H9 (cell line): ENCODE results near the gene HNRNPF. TPM values are rescaled to one million over a fixed set of nuclear protein-coding genes. Genes with fewer than 3 reads are reported as not detected.
A peak's percentile ranks its signal among the peaks of the same experiment; 100 is the strongest.

Experiments used
- DNase-seq: peaks from one replicate; pipeline ENCODE4 v3.0.0-alpha.2; 2017
- H2AFZ ChIP-seq: one replicate; pipeline ENCODE4 v1.6.1; 2013; ENCODE audit warnings: mild to moderate bottlenecking, low read length, control low read depth, moderate library complexity
- H2AK5ac ChIP-seq: 2 replicates; pipeline ENCODE4 v1.6.1; 2013; ENCODE audit warnings: low read length, control low read depth, mixed read lengths; ENCODE audit not compliant: insufficient read length
- H2BK120ac ChIP-seq: one replicate; pipeline ENCODE4 v1.6.1; 2013; ENCODE audit warnings: low read depth, mild to moderate bottlenecking, low read length, control low read depth, inconsistent platforms; ENCODE audit not compliant: poor library complexity, severe bottlenecking
- H2BK12ac ChIP-seq: 2 replicates; pipeline ENCODE4 v1.6.1; 2013; ENCODE audit warnings: low read length, control low read depth, mixed read lengths, low read depth; ENCODE audit not compliant: insufficient read length
- H2BK15ac ChIP-seq: 2 replicates; pipeline ENCODE4 v1.6.1; 2013; ENCODE audit warnings: low read depth, low read length, control low read depth
- H2BK20ac ChIP-seq: one replicate; pipeline ENCODE4 v1.6.1; 2013; ENCODE audit warnings: low read depth, mild to moderate bottlenecking, low read length, control low read depth, inconsistent platforms; ENCODE audit not compliant: poor library complexity, severe bottlenecking
- H2BK5ac ChIP-seq: 2 replicates; pipeline ENCODE4 v1.6.1; 2013; ENCODE audit warnings: low read length, control low read depth, mixed read lengths; ENCODE audit not compliant: insufficient read length
- H3K14ac ChIP-seq: 2 replicates; pipeline ENCODE4 v1.6.1; 2013; ENCODE audit warnings: low read length, control low read depth; ENCODE audit not compliant: insufficient read depth
- H3K18ac ChIP-seq: 2 replicates; pipeline ENCODE4 v1.6.1; 2013; ENCODE audit warnings: low read depth, mild to moderate bottlenecking, mixed read lengths, low read length, control low read depth; ENCODE audit not compliant: insufficient read length
- H3K23ac ChIP-seq: 2 replicates; pipeline ENCODE4 v1.6.1; 2013; ENCODE audit warnings: low read length, control low read depth, mixed read lengths, low read depth; ENCODE audit not compliant: insufficient read length
- H3K23me2 ChIP-seq: 2 replicates; pipeline ENCODE4 v1.6.1; 2013; ENCODE audit warnings: low read depth, mild to moderate bottlenecking, mixed read lengths, low read length, control low read depth; ENCODE audit not compliant: insufficient read length, poor library complexity, severe bottlenecking
- H3K27ac ChIP-seq: 2 replicates; pipeline ENCODE4 v1.5.1; 2013; ENCODE audit warnings: low read length, control low read depth, mixed read lengths, low read depth; ENCODE audit not compliant: insufficient read length
- H3K27me3 ChIP-seq: 2 replicates; pipeline ENCODE4 v1.6.1; 2013; ENCODE audit warnings: low read length, control low read depth, inconsistent platforms; ENCODE audit not compliant: insufficient read depth
- H3K4ac ChIP-seq: 2 replicates; pipeline ENCODE4 v1.6.1; 2013; ENCODE audit warnings: low read depth, mild to moderate bottlenecking, control low read depth, inconsistent platforms, low read length, moderate library complexity
- H3K4me1 ChIP-seq: 2 replicates; pipeline ENCODE4 v1.6.1; 2013; ENCODE audit warnings: low read length, control low read depth, inconsistent platforms; ENCODE audit not compliant: insufficient read depth
- H3K4me2 ChIP-seq: 2 replicates; pipeline ENCODE4 v1.6.1; 2013; ENCODE audit warnings: low read length, control low read depth, mixed read lengths; ENCODE audit not compliant: insufficient read length, insufficient read depth
- H3K56ac ChIP-seq: 2 replicates; pipeline ENCODE4 v1.6.1; 2013; ENCODE audit warnings: low read depth, mild to moderate bottlenecking, mixed read lengths, low read length, control low read depth; ENCODE audit not compliant: insufficient read length
- H3K79me1 ChIP-seq: 2 replicates; pipeline ENCODE4 v1.6.1; 2013; ENCODE audit warnings: low read depth, mild to moderate bottlenecking, moderate library complexity, low read length, control low read depth, inconsistent platforms; ENCODE audit not compliant: insufficient read depth, poor library complexity, severe bottlenecking
- H3K79me2 ChIP-seq: 2 replicates; pipeline ENCODE4 v1.6.1; 2013; ENCODE audit warnings: low read length, control low read depth, inconsistent platforms; ENCODE audit not compliant: insufficient read depth
- H3K9ac ChIP-seq: 2 replicates; pipeline ENCODE4 v1.6.1; 2013; ENCODE audit warnings: low read length, control low read depth, mixed read lengths; ENCODE audit not compliant: insufficient read length; ENCODE audit errors: extremely low read depth
- H3K9me3 ChIP-seq: one replicate; pipeline ENCODE4 v1.6.1; 2013; ENCODE audit warnings: low read depth, low read length, inconsistent platforms; ENCODE audit not compliant: control insufficient read depth
- H3T11ph ChIP-seq: one replicate; pipeline ENCODE4 v1.6.1; 2013; ENCODE audit warnings: mild to moderate bottlenecking, low read length, control low read depth, inconsistent platforms
- H4K20me1 ChIP-seq: one replicate; pipeline ENCODE4 v1.6.1; 2013; ENCODE audit not compliant: control insufficient read depth, insufficient read length, insufficient read depth
- H4K5ac ChIP-seq: 2 replicates; pipeline ENCODE4 v1.6.1; 2013; ENCODE audit warnings: low read depth, mild to moderate bottlenecking, mixed read lengths, low read length, control low read depth; ENCODE audit not compliant: insufficient read length
- H4K8ac ChIP-seq: replicated peaks from 2 replicates; pipeline ENCODE4 v1.6.1; 2013; ENCODE audit warnings: low read length, control low read depth, mixed read lengths, low read depth; ENCODE audit not compliant: insufficient read length
- H4K91ac ChIP-seq: 2 replicates; pipeline ENCODE4 v1.6.1; 2013; ENCODE audit warnings: low read depth, mild to moderate bottlenecking, moderate library complexity, mixed read lengths, low read length, control low read depth; ENCODE audit not compliant: insufficient read length
- H3K27ac Mint-ChIP-seq, 3 experiments: 2 replicates in 2 of 3; 3 replicates in 1 of 3; pipeline ENCODE4 v1.8.0; 2020 to 2021; ENCODE audit warnings: mixed read lengths in 3 of 3, mild to moderate bottlenecking in 1 of 3, moderate library complexity in 1 of 3
- H3K27me3 Mint-ChIP-seq: 2 replicates; pipeline ENCODE4 v1.8.0; 2021; ENCODE audit warnings: low read depth, mild to moderate bottlenecking, moderate library complexity, mixed read lengths
- H3K36me3 Mint-ChIP-seq, 3 experiments: 2 replicates in 2 of 3; 3 replicates in 1 of 3; pipeline ENCODE4 v1.8.0; 2020 to 2021; ENCODE audit warnings: low read depth in 3 of 3, mixed read lengths in 3 of 3; ENCODE audit not compliant: insufficient read depth in 1 of 3
- H3K4me1 Mint-ChIP-seq, 2 experiments: 2 replicates each; pipeline ENCODE4 v1.8.0; 2020; ENCODE audit warnings: mixed read lengths in 2 of 2
- H3K4me3 Mint-ChIP-seq, 2 experiments: 2 replicates in 1 of 2; 3 replicates in 1 of 2; pipeline ENCODE4 v1.8.0; 2020 to 2021; ENCODE audit warnings: mild to moderate bottlenecking in 2 of 2, mixed read lengths in 2 of 2, moderate library complexity in 1 of 2
- H3K9me3 Mint-ChIP-seq, 2 experiments: 2 replicates in 1 of 2; 3 replicates in 1 of 2; pipeline ENCODE4 v1.8.0; 2020; ENCODE audit warnings: mild to moderate bottlenecking in 2 of 2, mixed read lengths in 2 of 2, moderate library complexity in 1 of 2
- WGBS: extraction: QIAGEN DNeasy Blood & Tissue Kit; methylation state at CpG from one replicate; pipeline ENCODE4 v1.1.7; 2013; ENCODE audit warnings: missing lambda C conversion rate, low lambda C conversion rate, mixed read lengths; ENCODE audit not compliant: insufficient read length; ENCODE audit errors: extremely low coverage; 5-methylcytosine and 5-hydroxymethylcytosine counted together
- total RNA-seq: library from RNA; stranded (reverse); gene quantifications from 2 replicates; pipeline ENCODE4 v1.2.1, GENCODE V29; 2021
- TF ChIP-seq, protein P1 (sequence below): fragments of 200-600 bp; sonication (generic); conservative IDR thresholded peaks from 3 replicates; pipeline ENCODE4 v1.8.0; 2021; ENCODE audit warnings: antibody characterized with exemption, mild to moderate bottlenecking

Gene HNRNPF
- total RNA-seq, 1 experiment from 2014 or later, result 411 TPM

DNA sequence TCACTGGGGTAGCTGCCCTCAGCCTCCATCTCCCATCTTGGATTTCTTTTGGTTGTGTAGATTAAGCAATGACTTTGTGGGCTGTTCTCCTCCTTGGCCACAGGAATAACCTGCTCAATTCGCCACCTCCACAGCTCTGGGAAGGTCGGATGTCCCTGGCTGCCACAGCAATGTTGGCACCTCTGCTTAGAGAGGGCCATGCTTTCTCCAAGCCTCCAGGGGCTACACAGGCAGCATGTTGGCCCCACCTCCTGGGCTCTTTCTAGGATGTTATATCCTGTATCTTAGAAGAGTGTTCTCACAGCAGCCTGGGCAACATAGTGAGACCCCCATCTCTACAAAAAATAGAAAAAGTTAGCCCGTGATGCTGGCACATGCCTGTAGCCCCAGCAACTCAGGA lies 72.9 kb downstream of the HNRNPF start:
- WGBS, result no CpG with 5 or more reads among the region's 3 CpGs
- no peak overlapping the region for H2BK20ac ChIP-seq
- Mint-ChIP-seq H3K36me3 (no peaks in the 10 kb centered on the region; a peak in 1 of 7 replicates), H3K27me3 (peaks cover 15% of the 10 kb centered on the region), H3K9me3 (no peaks in the 10 kb centered on the region; a peak in 1 of 5 replicates), H3K4me1 (peaks cover 35 to 41% of the 10 kb centered on the region in 2 experiments), H3K27ac (no peak overlapping the region), H3K4me3 (no peak overlapping the region)
- no peaks in the 10 kb centered on the region for H3K79me2 ChIP-seq
- no peak overlapping the region for H3K18ac ChIP-seq
- no peak overlapping the region for H3K9ac ChIP-seq
- no peaks in the 10 kb centered on the region for H3K9me3 ChIP-seq
- no peak overlapping the region for H3K4me2 ChIP-seq
- 0 out of 2 replicates have a peak overlapping the region, but pooled peaks have one; percentile 43 for H2BK15ac ChIP-seq
- H3K4me1 ChIP-seq, result 0 out of 2 replicates have a peak, but pooled peaks cover 3% of the 10 kb centered on the region
- no peaks in the 10 kb centered on the region for H3K23me2 ChIP-seq
- no peaks in the 10 kb centered on the region for H3K27me3 ChIP-seq
- no peak overlapping the region for H3K14ac ChIP-seq
- H2AFZ ChIP-seq, result no peak overlapping the region
- no peak overlapping the region for H3T11ph ChIP-seq
- no peak overlapping the region for H3K4ac ChIP-seq
- no peaks in the 10 kb centered on the region for H4K20me1 ChIP-seq
- no peak overlapping the region for H4K5ac ChIP-seq
- no peak overlapping the region for H4K8ac ChIP-seq
- no peaks in the 10 kb centered on the region for H3K79me1 ChIP-seq
- no peak overlapping the region for H2BK5ac ChIP-seq
- no peak overlapping the region for H3K23ac ChIP-seq
- H3K56ac ChIP-seq, result no peak overlapping the region
- H3K27ac ChIP-seq, result no peak overlapping the region
- TF ChIP-seq, protein P1, sequence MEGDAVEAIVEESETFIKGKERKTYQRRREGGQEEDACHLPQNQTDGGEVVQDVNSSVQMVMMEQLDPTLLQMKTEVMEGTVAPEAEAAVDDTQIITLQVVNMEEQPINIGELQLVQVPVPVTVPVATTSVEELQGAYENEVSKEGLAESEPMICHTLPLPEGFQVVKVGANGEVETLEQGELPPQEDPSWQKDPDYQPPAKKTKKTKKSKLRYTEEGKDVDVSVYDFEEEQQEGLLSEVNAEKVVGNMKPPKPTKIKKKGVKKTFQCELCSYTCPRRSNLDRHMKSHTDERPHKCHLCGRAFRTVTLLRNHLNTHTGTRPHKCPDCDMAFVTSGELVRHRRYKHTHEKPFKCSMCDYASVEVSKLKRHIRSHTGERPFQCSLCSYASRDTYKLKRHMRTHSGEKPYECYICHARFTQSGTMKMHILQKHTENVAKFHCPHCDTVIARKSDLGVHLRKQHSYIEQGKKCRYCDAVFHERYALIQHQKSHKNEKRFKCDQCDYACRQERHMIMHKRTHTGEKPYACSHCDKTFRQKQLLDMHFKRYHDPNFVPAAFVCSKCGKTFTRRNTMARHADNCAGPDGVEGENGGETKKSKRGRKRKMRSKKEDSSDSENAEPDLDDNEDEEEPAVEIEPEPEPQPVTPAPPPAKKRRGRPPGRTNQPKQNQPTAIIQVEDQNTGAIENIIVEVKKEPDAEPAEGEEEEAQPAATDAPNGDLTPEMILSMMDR, result no peak
- no peak overlapping the region for H2BK12ac ChIP-seq
- no peak overlapping the region for H2AK5ac ChIP-seq
- no peak overlapping the region for H4K91ac ChIP-seq
- DNase-seq, result no peak
- H2BK120ac ChIP-seq, result no peak overlapping the region

Other genes starting within 250 kb of the HNRNPF start
- 17.6 and 20.0 TPM in 2 replicates for gene RASGEF1A, start 142.1 kb downstream of the HNRNPF start, total RNA-seq
- not detected in 2 replicates for gene FXYD4, start 37.5 kb downstream of the HNRNPF start, total RNA-seq
- 1.3 and 1.4 TPM in 2 replicates for gene ZNF487, start 27.9 kb upstream of the HNRNPF start, total RNA-seq
- 15.6 and 16.2 TPM in 2 replicates for gene ZNF239, start 165.4 kb upstream of the HNRNPF start, total RNA-seq
- 8.9 and 9.4 TPM in 2 replicates for gene ZNF485, start 197.3 kb upstream of the HNRNPF start, total RNA-seq
- gene ZNF32, start 239.7 kb upstream of the HNRNPF start, total RNA-seq, result 13.3 and 14.6 TPM in 2 replicates